ENCODE measurements around the gene GPC6. TPM values are rescaled to one million over a fixed set of nuclear protein-coding genes. Genes with fewer than 3 reads are reported as not detected.

Gene GPC6
- total RNA-seq, 2 donors from 2014 or later = 3.4 to 5.3 TPM

- TF ChIP-seq POLR2AphosphoS5 (IDR thresholded peaks at IDR 0.05) = no peak
- TF ChIP-seq POLR2A (IDR thresholded peaks at IDR 0.05) = no peak
- no peak for TF ChIP-seq CTCF (IDR thresholded peaks at IDR 0.05)
- Histone ChIP-seq H3K36me3 (no peaks in the 10 kb centered on the region), H3K27ac (no peak overlapping the region), H3K4me3 (no peak overlapping the region), H3K9me3 (no peaks in the 10 kb centered on the region), H3K27me3 (replicated peaks; ENCODE audit: insufficient read depth) (no peaks in the 10 kb centered on the region), H3K4me1 (replicated peaks) (no peaks in the 10 kb centered on the region)
- DNase-seq (ENCODE audit: low spot score) = no peak
- intact Hi-C loops (cut with DNase I) = no loop called here
- 63% methylated on average over 2 of the region's 2 CpGs for WGBS
Observed at GRCh38 chr13:93624311-93624777, 397.7 kb downstream of the GPC6 start.

GRCh38 chr13:93625536-93625935, 398.9 kb downstream of the GPC6 start:
- TF ChIP-seq POLR2AphosphoS5 (IDR thresholded peaks at IDR 0.05) (no peak), POLR2A (IDR thresholded peaks at IDR 0.05) (no peak), CTCF (IDR thresholded peaks at IDR 0.05) (no peak)
- DNase-seq (ENCODE audit: low spot score) = no peak
- Histone ChIP-seq H3K9me3 (no peaks in the 10 kb centered on the region), H3K27me3 (replicated peaks; ENCODE audit: insufficient read depth) (no peaks in the 10 kb centered on the region), H3K4me1 (replicated peaks) (no peaks in the 10 kb centered on the region), H3K27ac (no peak overlapping the region), H3K36me3 (no peaks in the 10 kb centered on the region), H3K4me3 (no peak overlapping the region)
- intact Hi-C loops (cut with DNase I) = no loop called here
- 100% methylated on average over 1 of the region's 1 CpG for WGBS

GRCh38 chr13:93628136-93628797, 401.7 kb downstream of the GPC6 start:
- H3K4me1 ChIP-seq (replicated peaks) = no peaks in the 10 kb centered on the region
- 82% methylated on average over 2 of the region's 2 CpGs for WGBS
- H3K4me3 ChIP-seq = no peak overlapping the region
- no peak for DNase-seq (ENCODE audit: low spot score)
- no peak overlapping the region for H3K27ac ChIP-seq
- no peaks in the 10 kb centered on the region for H3K36me3 ChIP-seq
- intact Hi-C loops (cut with DNase I) = no loop called here
- no peaks in the 10 kb centered on the region for H3K9me3 ChIP-seq
- TF ChIP-seq POLR2AphosphoS5 (IDR thresholded peaks at IDR 0.05) (no peak), CTCF (IDR thresholded peaks at IDR 0.05) (no peak), POLR2A (IDR thresholded peaks at IDR 0.05) (no peak)
- no peaks in the 10 kb centered on the region for H3K27me3 ChIP-seq (replicated peaks; ENCODE audit: insufficient read depth)

- H3K36me3 ChIP-seq = no peaks in the 10 kb centered on the region
- 75% methylated on average over 4 of the region's 4 CpGs for WGBS
- no peaks in the 10 kb centered on the region for H3K4me1 ChIP-seq (replicated peaks)
- no peak for DNase-seq (ENCODE audit: low spot score)
- no peak for TF ChIP-seq POLR2A (IDR thresholded peaks at IDR 0.05)
- no peak for TF ChIP-seq CTCF (IDR thresholded peaks at IDR 0.05)
- TF ChIP-seq POLR2AphosphoS5 (IDR thresholded peaks at IDR 0.05) = no peak
- intact Hi-C loops (cut with DNase I) = no loop called here
- no peak overlapping the region for H3K27ac ChIP-seq
- H3K9me3 ChIP-seq = no peaks in the 10 kb centered on the region
- H3K27me3 ChIP-seq (replicated peaks; ENCODE audit: insufficient read depth) = no peaks in the 10 kb centered on the region
- no peak overlapping the region for H3K4me3 ChIP-seq
Observed at GRCh38 chr13:93635616-93636032, 409.0 kb downstream of the GPC6 start.

GRCh38 chr13:93637852-93638251, 411.2 kb downstream of the GPC6 start:
- Histone ChIP-seq H3K4me1 (replicated peaks) (no peaks in the 10 kb centered on the region), H3K9me3 (no peaks in the 10 kb centered on the region)
- DNase-seq (ENCODE audit: low spot score) = no peak

More at GRCh38 chr13:93637852-93638251, 411.2 kb downstream of the GPC6 start:
- Histone ChIP-seq H3K27ac (no peak overlapping the region), H3K27me3 (replicated peaks; ENCODE audit: insufficient read depth) (no peaks in the 10 kb centered on the region), H3K4me3 (no peak overlapping the region), H3K36me3 (no peaks in the 10 kb centered on the region)
- TF ChIP-seq POLR2A (IDR thresholded peaks at IDR 0.05) = no peak
- TF ChIP-seq POLR2AphosphoS5 (IDR thresholded peaks at IDR 0.05) = no peak
- TF ChIP-seq CTCF (IDR thresholded peaks at IDR 0.05) = no peak
- WGBS = 94% methylated on average over 2 of the region's 2 CpGs
- intact Hi-C loops (cut with DNase I) = no loop called here
